NCI-H2196 (cell line): ENCODE data around the gene ACTR2.
"Not testable (repeated sequence)": the region's sequence is repeated elsewhere in the genome, so short reads cannot be mapped to it uniquely, and the experiment has no call there.

Experiments
- DNase-seq: peaks from one replicate; lab custom pipeline; 2025; ENCODE audit not compliant: unreplicated experiment; lab: John Stamatoyannopoulos, UW

The ACTR2 gene

GRCh38 chr2:65311049-65311448 is 83.4 kb downstream of the ACTR2 start:
- no peak for DNase-seq

- DNase-seq = no peak
Observed at GRCh38 chr2:65311596-65311995, 84.0 kb downstream of the ACTR2 start.

DNA sequence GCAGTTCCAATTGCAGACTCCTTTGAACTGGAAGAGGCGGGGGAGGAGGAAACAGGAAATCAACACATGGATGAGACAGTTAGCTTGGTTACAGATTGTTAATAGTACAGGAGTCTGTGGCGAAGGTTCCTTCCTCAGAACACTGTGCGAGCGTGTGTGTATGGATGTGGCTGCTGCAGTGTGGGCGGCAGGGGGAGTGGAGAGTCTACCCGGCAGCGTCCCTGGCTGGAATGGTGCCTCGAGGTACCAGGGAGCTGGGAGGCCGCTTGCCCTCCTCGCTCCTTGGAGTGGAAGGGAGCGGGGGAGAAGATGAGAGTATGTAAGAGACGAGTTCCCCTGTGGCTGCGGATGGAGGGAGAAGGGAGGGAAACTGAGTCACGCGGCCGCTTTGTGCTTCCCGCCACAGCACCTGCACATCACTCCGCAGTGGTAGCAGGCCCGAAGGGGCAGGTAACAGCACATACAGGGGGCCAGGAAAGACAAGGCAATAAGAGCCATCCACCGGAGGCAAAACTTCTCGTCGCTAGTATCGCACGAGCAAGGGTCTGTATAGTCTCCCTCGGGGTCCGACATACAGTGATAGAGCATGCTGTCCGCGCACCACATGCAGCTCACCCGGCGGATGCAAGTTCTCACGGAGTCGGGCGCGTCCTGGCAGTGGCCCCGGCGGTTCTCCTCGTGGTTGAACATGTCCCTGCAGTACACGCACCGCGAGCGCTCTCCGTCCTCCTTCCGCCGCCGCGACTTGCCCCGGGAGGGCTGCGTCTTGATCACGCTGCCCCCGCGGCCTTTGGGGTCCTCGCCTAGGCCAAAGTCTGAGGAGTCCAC is 85.7 kb downstream of the ACTR2 start:
- DNase-seq = no peak

GRCh38 chr2:65313954-65314256 is 86.3 kb downstream of the ACTR2 start:
- DNase-seq = no peak

DNA sequence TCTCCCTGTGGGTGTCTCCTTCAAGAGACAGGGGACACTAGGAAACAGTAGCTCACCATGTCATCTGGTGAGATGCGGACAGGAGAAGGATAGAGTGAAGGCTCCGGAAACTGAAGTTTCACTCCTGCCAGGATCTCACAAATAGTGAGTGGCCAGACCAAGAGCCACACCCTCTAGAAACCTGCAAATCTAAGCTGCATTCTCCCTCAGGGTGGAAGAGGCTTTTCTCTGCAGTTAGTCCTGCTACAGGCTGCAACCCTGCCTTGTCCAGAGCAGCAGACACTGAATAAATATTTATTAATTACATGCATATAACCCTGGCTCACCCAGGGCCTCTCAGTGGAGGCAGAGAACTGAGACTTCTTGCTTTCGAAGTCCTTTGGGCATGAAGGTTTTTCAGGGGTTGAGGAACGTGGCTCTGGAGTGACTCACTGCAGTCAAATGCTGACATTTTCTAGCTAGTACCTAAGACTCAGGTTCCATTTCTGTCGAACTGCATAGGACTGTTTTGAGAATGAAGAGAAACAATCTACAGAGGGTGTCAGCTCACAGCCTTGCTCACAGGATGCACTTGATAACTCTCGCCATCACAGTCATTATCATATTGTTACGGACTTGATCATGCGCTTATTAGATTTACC is 87.3 kb downstream of the ACTR2 start:
- DNase-seq = no peak

DNA sequence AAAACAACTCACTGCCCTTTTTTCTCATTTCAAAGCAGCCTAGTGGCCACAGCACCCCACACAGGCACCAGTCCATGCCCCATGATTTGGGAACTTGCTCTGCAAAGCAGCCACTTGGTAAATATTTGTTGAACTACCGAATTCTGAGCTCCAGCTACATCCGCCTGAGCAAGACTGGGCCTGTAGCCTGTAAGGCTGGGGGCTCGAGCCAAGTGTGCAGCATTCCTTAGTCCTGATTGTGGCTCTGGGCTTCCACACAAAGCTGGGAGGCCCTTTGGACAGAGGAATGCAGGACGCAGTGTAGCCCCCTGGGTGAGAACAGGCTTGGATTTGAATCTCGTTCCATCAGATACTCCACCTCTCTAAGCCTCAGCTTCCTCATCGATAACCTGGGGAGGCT is 88.4 kb downstream of the ACTR2 start:
- no peak for DNase-seq

- not testable (repeated sequence) for DNase-seq
Observed at GRCh38 chr2:65317351-65317750, 89.7 kb downstream of the ACTR2 start.

DNA sequence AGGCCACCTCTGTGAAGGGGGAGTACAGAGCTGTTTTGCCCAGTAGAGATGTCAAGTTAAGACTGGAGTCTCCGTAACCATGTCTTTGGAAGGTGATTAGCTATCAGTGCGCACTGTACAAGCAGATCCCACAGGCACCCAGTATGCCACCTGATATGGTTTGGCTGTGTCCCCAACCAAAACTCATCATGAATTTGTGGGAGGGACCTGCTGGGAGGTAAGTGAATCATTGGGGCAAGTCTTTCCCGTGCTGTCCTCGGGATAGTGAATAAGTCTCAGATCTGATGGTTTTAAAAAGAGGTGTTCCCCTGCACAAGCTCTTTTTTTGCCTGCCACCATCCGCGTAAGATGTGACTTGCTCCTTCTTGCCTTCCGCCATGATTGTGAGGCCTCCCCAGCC is 90.2 kb downstream of the ACTR2 start:
- no peak for DNase-seq

DNA sequence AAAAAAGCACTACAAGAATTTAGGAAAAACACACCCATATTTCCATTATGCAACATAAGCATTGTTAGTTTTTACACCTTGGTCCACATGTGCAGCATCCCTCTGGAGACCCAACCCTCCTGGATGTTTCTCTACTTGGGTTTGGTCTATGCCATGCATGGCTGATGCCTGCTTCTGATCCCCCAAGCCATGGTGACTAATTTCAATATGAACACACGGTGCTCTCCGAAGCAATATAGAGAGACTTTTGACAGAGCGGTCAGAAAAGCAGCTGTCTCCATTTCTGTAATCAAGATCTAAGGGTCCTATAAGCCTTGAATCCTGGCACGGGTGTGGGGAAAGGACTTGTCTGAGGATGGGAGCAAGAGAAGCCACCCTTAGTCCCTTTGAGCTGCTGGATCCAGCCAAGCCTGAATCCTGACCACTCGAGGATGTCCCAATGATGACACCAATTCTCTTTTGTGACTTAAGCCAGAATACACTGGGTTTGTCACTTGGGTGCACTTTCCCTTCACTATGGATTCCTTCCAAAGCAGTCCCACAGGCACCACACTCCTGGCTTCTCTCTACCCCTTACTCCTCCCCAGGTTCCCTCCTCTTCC is 91.5 kb downstream of the ACTR2 start:
- no peak for DNase-seq

DNA sequence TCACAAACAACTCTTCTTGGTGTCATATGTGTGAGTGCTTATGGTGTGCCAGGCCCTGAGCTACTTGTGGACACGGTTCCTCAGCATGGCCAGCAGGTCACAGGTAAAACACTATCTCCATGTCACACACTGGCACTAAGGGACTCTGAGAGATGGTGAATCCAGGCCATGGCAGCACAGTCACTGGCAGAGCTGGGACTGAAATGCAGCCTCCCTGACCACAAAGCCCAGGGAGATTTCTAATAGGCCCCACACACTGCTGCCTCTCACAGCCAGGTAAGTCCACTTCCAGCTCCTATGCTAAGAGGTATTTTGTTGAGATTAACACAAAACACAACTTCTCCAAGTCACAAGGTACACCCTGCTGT is 92.0 kb downstream of the ACTR2 start:
- DNase-seq = no peak

DNA sequence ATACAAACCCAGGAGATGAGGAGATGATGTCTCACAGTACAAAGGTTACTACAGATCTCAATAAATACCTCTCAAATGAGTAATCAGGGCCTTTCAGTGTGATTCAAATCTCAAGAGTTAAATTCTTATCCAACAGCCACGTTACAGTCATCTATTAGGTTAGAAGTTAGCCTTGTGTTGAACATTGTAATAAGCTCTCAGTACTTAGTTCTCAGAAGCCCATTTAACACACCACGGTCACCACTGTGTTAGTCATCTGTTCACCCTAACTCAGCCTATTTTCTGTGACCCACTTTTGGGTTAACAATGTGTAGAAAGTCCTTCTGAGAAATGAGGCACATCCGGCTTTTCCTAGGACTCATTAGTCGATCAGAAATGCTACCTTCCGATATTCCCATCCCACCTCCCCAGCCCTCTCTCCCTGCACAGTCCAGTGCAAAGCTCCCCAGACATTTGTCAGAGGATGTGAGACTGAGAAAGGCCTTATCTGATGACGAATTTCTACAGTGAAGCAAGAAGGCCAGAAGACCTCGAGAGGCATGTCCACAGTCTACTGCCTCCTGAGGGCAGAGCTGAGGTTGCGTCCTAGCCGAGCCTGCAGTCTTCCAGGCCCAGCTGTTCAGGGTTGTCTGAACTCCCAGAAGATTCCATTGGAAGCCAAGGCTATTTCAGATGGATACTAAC is 92.6 kb downstream of the ACTR2 start:
- no peak for DNase-seq
